GM18951 (cell line): ENCODE measurements around the gene NSD2.

Source experiments
- POLR2A ChIP-seq: IDR thresholded peaks from 4 replicates; pipeline ENCODE4 v1.6.1; 2011; ENCODE audit warnings: mild to moderate bottlenecking; ENCODE audit not compliant: insufficient read length, insufficient read depth; ENCODE audit errors: extremely low read depth
- in situ Hi-C: fragments of 300-500 bp; cut with MboI; formaldehyde crosslinking; loops from one replicate; pipeline ENCODE4 v1.12.0; 2022; ENCODE audit warnings: low sequenced_read_pairs, mixed read lengths, inconsistent platforms; ENCODE audit not compliant: unreplicated experiment

Gene NSD2

GRCh38 chr4:1864076-1865008, 6.9 kb upstream of the NSD2 start:
- in situ Hi-C loops: no loop called here
- TF ChIP-seq POLR2A: no peak

- in situ Hi-C loops: no loop called here
- TF ChIP-seq POLR2A: no peak
These were observed 5.0 kb upstream of the NSD2 start for GRCh38 chr4:1866189-1866661.

- TF ChIP-seq POLR2A: no peak
- in situ Hi-C loops: no loop called here
These were observed 2.9 kb upstream of the NSD2 start for GRCh38 chr4:1868293-1868692.

- in situ Hi-C loops: no loop called here
- TF ChIP-seq POLR2A: no peak
These were observed 2.3 kb upstream of the NSD2 start for GRCh38 chr4:1868912-1869311.

GRCh38 chr4:1869530-1870327, 1.5 kb upstream of the NSD2 start:
- in situ Hi-C loops: no loop called here

GRCh38 chr4:1870328-1870577, 940 bp upstream of the NSD2 start:
- TF ChIP-seq POLR2A: no peak
- in situ Hi-C loops: no loop called here

More at GRCh38 chr4:1869530-1870327, 1.5 kb upstream of the NSD2 start:
- no peak for TF ChIP-seq POLR2A

GRCh38 chr4:1871471-1872021, 353 bp downstream of the NSD2 start:
- peak; percentile 23 for TF ChIP-seq POLR2A
- in situ Hi-C loops: no loop called here

GRCh38 chr4:1872870-1873269, 1.7 kb downstream of the NSD2 start:
- in situ Hi-C loops: no loop called here
- peak; percentile 43 for TF ChIP-seq POLR2A

- no peak for TF ChIP-seq POLR2A
- in situ Hi-C loops: no loop called here
These were observed 2.1 kb downstream of the NSD2 start for GRCh38 chr4:1873291-1873690.

GRCh38 chr4:1873776-1874175, 2.6 kb downstream of the NSD2 start:
- no peak for TF ChIP-seq POLR2A
- in situ Hi-C loops: no loop called here

GRCh38 chr4:1874201-1874600, 3.0 kb downstream of the NSD2 start:
- no peak for TF ChIP-seq POLR2A
- in situ Hi-C loops: no loop called here

- in situ Hi-C loops: no loop called here
- TF ChIP-seq POLR2A: no peak
These were observed 8.3 kb downstream of the NSD2 start for GRCh38 chr4:1879485-1879884.

GRCh38 chr4:1880332-1880731, 9.1 kb downstream of the NSD2 start:
- in situ Hi-C loops: no loop called here
- no peak for TF ChIP-seq POLR2A
